Stimulated activated CD4-positive, alpha-beta T cell treated with anti-CD3 and anti-CD28 coated beads, TNF-alpha, amount 100 ng/mL, for 24 hours (primary cell): Measurements from ENCODE around the gene ALKBH8.
"Not testable (repeated sequence)": the region's sequence is repeated elsewhere in the genome, so short reads cannot be mapped to it uniquely, and the experiment has no call there.

Experiments used
- DNase-seq, 3 experiments: peaks; one replicate each; pipeline ENCODE4 v3.0.0-alpha.2; 2020; ENCODE audit warnings: low read depth in 3 of 3

ALKBH8 gene

GRCh38 chr11:107579169-107579568 is 13.6 kb upstream of the ALKBH8 start:
- not testable (repeated sequence) for DNase-seq

- no peak for DNase-seq
Observed at GRCh38 chr11:107577346-107577711, 11.8 kb upstream of the ALKBH8 start.

DNA sequence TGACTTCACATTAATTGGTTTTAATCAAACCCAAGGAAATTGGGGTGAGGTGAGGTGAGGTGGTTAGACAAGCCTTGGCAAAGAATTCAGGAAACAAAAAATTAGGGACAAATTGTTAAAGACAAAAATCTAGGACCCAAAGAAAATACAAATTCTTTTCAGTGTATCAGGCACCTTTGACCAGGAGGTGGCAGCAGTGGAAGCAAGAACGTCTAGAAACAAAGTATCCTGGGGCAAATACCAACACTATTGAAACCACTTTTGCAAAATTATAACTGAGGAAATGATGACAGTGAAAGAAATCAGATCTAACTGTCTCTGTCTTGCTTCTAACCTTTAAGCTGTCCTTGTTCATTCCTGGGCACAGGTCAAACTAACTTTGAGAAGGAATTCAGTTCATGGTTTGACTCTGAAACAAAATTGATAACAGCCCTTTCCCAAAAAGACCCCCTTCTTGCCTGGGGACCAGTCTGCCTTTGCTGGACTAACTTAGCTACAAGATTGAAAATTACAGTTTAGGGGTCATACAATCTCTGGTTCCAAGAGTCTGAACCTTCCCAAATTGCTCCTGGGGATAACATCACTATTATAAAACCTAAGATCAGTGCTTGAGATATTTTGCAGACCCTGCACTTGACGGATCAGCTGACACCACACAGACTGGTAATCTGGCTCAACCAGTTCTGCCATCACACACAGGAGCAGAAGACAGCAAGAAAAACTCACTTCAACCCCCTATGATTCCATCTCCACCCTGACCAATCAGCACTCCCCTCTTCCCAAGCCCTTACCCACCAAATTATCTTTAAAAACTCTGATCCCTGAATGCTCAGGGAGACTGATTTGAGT is 11.2 kb upstream of the ALKBH8 start:
- DNase-seq: peak; percentile 22 to 43 (median 32)

DNA sequence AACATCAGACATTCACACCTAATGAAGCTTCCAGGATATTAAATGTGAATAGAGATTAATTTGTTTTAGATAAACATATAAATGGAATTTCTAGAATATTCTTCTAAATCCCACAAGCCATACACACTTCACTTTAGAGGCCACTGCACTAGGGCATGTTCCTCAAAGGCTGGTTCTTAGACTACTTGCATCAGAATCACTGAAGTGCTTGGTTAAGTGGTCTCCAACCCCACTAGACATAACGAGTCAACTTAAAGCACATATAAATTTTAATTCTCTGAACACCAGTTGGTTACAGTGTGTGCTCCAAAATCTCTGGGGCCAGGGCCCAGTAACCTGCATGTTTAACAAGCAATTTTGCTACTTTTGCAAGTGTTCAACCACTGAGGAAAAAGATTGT is 7.9 kb upstream of the ALKBH8 start:
- DNase-seq: no peak

GRCh38 chr11:107570015-107570414 is 4.5 kb upstream of the ALKBH8 start:
- DNase-seq: no peak

GRCh38 chr11:107567739-107568335 is 2.3 kb upstream of the ALKBH8 start:
- DNase-seq: no peak

DNA sequence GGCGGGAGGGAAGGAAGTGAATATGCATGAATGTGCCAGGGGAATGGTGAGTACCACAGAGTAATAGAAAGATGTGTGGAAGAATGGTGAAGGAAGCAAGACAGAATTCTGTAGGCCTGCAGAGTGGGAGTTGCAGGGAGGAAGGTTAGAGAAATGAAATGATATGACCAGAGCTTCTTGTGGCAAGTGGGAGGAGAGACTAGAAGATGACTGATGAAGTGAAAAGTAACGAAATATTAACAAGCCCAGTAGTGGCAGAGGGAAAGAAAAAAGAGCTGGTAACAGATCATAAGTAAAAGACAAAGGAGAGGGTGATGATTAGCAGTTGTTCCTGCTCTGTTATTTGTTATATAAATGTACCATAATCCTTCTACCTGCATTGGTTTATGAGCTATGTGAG is 1.0 kb upstream of the ALKBH8 start:
- DNase-seq: no peak

- not testable (repeated sequence) for DNase-seq
Observed at GRCh38 chr11:107565955-107566501, 493 bp upstream of the ALKBH8 start.

- no peak for DNase-seq
Observed at GRCh38 chr11:107564877-107565218, 687 bp downstream of the ALKBH8 start.

GRCh38 chr11:107563702-107564101 is 1.8 kb downstream of the ALKBH8 start:
- DNase-seq: peak in 1 of 3 experiments; percentile 15

DNA sequence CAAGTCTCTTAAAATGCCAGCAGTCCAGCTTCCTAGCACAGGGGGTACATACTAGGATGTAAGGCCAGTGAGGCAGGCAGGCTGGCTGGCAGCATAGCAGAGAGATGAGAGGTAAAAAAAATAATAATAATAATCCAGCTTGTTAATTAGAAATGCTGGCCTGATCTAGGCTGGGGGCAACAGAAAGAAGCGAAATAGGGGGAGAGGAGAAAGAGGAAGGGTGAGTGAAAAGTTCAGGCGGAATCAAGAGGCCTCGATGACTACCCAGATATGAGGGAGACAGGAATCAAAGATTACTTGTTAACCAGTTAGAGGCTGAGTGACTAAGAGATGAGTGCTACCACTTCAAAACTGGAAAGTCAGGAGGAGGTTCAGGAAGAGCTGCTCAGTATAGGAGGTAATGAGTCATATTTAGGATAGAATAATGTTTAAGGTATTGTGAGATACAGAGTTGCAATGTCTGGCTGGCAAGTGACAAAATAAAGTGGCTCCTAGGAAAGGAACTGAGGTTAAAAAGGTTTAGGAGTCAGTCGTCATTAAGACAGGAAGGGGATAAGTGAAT is 2.8 kb downstream of the ALKBH8 start:
- DNase-seq: no peak

GRCh38 chr11:107561688-107562087 is 3.8 kb downstream of the ALKBH8 start:
- DNase-seq: no peak

- no peak for DNase-seq
Observed at GRCh38 chr11:107550304-107550703, 15.2 kb downstream of the ALKBH8 start.

- DNase-seq: no peak
Observed at GRCh38 chr11:107549954-107550285, 15.6 kb downstream of the ALKBH8 start.

GRCh38 chr11:107549253-107549953 is 16.1 kb downstream of the ALKBH8 start:
- no peak for DNase-seq

DNA sequence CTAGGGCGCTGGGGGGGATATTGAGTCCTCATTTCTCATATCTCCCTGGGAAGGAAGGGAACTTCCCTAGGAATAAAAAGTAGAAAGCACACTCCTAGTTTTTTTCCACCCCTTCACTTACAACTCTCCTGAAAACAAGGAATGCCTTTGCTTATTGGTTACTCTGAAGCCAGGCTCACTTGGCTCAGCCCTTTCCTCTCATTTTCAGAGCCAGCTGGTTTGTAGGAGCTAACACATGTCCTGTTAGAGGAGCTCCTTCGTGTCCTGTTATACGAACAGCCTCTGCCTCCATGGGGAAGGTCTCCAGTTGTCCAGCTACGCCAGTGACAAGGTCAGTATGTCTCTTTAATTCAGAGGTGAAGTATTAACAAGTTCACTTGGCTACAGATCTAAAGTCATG is 17.6 kb downstream of the ALKBH8 start:
- DNase-seq: no peak

DNA sequence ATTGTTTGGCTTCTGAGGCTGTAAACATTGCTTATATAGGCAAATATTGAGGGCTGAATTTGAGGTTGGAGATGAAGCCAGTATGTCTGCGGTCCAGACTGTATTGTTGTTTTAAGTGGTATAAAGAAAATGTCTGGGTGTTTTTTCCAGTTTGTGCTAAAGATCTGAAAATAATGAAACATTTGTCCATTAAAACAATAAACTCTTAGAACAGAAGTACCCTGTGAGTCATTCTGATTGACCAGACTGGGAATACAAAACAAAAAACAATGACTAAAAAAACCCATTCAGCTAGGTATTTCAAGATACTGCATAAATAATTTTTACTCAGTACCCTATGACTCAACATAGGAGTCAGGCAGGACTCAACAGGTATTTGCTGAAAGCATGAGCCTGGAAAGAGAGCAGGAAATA is 20.4 kb downstream of the ALKBH8 start:
- DNase-seq: no peak

DNA sequence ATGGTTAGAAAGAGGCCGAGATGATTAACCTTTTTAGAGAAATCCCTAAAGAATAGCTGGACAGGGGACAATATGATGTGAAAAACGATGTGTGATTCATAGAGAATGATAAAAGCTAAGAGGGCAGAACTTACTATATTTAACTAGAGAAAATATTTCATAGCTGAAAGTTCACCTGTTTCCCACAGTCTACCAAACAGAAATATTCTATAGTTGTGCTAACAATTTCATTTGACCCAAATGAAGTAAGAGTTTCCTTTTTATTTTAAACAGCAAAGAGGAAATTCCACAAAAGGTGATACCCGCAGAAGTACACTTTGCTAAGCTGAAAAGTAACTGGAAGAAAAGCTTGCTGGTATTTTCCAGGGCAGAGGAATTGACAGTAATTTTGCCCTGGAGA is 26.7 kb downstream of the ALKBH8 start:
- DNase-seq: no peak

DNA sequence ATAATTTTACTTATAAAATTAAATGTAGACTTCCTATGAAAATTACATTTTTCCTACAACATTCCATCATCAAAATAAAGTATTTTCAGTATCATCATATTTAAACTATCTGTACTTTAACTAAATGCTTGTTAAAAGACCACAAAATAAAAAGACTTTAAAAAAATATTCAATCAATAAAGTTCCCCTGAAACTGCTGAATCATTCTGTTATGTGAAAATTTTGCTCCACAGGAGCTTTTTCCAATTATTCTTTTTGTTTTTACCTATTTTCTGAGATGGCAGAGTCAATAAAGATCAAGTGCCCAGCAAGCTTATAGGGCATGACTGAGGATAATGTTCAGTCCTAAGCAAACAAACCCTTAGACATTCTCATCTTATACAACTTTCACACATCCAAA is 27.3 kb downstream of the ALKBH8 start:
- DNase-seq: no peak

- not testable (repeated sequence) for DNase-seq
Observed at GRCh38 chr11:107537155-107537554, 28.4 kb downstream of the ALKBH8 start.

DNA sequence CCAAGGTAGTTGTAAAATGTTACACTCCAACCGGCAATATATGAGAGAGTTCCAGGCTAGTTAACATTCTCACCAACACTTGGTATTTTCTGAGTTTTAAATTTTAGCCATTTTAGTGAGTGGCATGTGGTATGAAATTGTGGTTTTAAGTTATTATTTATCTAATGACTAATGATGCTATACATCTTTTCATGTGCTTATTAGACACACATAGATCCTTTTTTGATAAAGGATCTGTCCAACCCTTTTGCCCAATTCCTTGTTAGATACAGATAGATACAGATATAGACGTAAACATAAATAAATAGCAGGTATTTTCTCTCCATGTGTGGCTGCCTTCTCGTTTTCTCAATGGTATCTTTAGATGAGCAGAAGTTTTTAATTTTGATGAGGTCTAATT is 39.3 kb downstream of the ALKBH8 start:
- DNase-seq: no peak

DNA sequence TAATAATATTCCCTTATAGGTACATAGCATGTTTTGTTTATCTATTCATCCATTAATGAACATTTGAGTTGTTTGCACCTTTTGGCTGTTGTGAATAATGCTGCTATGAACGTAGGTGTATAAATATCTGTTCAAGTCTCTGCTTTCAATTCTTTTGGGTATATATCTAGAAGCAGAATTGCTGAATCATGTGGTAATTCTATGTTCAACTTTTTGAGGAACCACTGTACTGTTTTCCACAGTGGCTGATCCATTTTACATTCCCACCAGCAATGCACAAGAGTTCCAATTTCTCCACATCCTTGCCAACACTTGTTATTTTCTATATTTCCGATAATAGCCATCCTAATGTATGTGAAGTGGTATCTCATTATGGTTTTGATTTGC is 56.7 kb downstream of the ALKBH8 start:
- DNase-seq: no peak
